ENCODE data around the gene PRRG4.
"Not testable (repeated sequence)": the region's sequence is repeated elsewhere in the genome, so short reads cannot be mapped to it uniquely, and the experiment has no call there.

The PRRG4 gene

DNA sequence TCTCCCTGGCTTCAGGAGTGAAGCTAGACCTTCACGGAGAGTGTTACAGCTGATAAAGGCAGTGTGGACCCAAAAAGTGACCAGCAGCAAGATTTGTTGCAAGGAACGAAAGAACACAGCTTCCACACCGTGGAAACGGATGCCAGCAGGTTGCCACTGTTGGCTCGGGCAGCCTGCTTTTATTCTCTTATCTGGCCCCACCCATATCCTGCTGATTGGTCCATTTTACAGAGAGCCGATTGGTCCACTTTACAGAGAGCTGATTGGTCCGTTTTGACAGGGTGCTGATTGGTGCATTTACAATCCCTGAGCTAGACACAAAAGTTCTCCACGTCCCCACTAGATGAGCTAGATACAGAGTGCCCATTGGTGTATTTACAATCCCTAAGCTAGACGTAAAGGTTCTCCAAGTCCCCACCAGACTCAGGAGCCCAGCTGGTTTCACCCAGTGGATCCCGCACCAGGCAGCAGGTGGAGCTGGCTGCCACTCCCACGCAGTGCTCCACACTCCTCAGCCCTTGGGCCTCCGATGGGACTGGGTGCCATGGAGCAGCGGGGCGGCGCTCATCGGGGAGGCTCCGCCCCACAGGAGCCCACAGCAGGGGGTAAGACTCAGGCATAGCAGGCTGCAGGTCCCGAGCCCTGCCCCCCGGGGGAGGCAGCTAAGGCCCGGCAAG, 58.1 kb downstream of the PRRG4 start:
- not testable (repeated sequence) for DNase-seq

- not testable (repeated sequence) for DNase-seq
Observed at GRCh38 chr11:32888384-32888710, 58.6 kb downstream of the PRRG4 start.

DNA sequence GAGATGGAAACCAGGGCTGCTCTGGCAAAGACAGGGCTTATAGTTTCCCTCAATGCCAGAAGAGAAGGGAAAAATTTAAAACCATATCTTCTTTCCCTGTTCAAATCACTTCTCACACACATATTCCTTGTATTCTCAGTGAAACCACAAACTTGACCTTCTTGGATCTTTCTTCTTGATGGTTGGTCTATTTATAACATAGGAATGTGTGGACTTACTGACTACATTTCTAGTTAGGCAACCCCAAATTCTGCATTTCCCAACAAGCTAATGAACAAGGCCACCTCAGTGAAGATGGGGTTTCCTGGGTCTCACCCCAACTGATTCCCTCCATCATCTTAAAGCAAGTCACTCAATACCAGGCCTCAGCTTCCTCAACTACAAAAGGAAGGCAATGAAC, 59.1 kb downstream of the PRRG4 start:
- no peak for DNase-seq

DNA sequence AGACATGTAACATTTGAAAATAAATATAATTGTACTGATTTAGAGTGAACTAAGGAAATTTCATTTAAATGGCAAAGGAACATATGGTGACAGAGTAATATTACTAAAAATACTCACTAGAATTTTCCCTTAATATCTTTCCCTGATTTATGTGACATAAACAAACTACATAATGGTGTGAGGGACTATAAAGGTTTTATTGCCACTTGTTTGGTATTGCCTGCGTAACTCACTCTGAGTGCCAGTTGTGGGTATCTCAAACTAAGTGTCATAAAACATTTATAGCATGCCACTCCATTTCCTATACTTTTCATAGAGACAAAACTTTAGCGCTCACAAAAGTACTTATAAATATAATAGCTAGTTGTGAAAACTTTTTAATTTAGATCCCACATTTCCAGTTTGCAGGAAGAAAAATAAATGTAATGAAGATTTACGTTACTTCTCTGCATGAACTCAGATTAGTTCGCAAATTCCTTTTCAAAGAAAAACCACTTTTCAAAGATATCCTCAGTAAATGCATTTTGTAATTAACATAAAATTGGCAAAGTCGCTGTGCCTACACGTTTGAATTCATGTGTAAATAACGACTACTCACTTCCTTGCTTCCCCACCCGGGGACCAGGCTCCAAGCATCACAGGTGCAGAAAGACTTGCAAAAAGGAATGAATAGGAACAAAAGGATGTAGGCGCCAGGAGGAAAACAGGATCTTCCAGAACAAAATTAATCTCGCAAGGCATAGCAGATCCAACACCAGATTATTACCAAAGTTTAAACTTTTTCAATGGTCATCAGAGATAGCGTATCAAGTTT, 61.3 kb downstream of the PRRG4 start:
- DNase-seq, result no peak

GRCh38 chr11:32891657-32892354, 62.1 kb downstream of the PRRG4 start:
- no peak for DNase-seq

- peak; percentile 71 for DNase-seq
Observed at GRCh38 chr11:32892355-32893092, 62.8 kb downstream of the PRRG4 start, which contains the start of gene QSER1. TSS of gene QSER1 (plus strand) at chr11:32892811. CDS start at chr11:32893126, 315 bp downstream.

- peak; percentile 56 for DNase-seq
Observed at GRCh38 chr11:32893093-32893342, 63.3 kb downstream of the PRRG4 start.

DNA sequence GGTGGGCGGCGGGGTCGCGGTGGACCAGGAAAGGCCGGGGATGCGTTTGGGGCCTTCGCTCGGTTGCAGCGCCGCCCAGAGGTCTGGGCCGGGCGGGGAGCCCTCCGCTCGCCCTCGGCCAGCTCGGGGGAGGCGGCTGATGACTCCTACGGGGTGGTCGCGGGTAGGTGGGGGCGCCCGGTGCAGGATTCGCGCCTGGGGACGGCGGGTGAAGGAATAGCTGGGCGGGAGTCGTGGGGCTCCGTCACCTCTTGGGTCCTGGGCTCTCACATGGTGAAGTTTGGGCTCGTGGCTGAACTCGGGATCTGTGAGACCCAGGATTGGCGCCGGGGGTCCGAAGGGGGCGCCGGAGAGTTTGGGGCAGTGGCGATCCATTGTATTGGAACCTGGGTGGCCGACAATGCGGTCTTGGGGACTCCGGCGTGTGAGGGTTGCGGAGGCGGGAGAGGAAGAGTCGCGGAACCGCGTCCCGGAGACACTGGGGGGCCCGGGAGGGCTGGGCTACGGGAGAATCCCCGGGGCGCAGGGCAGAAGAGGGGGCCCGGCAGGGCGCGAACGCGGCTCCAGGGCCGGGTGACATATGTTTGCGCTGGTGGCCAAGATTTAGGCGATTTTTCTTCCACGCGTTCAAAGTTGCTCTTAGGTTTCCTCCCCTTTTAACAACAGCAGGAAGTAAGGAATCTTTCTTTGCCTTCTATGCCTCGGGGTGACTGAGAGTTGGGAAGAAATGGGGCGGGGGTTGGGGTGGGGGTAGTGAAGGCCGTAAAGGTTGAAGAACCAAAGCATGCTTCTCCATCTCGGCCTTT, 63.8 kb downstream of the PRRG4 start:
- DNase-seq, result peak; percentile 29

GRCh38 chr11:32894149-32894827, 64.6 kb downstream of the PRRG4 start:
- no peak for DNase-seq

- no peak for DNase-seq
Observed at GRCh38 chr11:32894921-32895320, 65.2 kb downstream of the PRRG4 start.

GRCh38 chr11:32895471-32895870, 65.7 kb downstream of the PRRG4 start:
- no peak for DNase-seq

DNA sequence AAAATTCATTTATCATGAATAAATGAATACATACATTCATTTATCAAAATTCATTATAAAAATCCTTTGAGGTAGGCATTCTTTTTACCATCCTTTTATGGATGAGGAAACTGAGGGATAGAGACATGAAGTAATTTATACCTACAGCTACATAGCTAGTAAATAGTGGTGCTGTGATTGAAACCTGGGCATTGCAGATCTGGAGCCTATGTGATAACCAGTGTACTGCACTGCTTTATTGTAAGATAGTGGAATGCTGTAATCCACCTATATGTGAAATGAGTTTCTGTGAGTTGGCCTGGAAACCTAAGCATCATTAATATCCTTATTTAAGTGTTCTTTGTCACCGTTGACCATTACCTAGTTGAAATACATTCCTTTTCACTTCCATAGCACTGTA, 67.4 kb downstream of the PRRG4 start:
- DNase-seq, result no peak

DNA sequence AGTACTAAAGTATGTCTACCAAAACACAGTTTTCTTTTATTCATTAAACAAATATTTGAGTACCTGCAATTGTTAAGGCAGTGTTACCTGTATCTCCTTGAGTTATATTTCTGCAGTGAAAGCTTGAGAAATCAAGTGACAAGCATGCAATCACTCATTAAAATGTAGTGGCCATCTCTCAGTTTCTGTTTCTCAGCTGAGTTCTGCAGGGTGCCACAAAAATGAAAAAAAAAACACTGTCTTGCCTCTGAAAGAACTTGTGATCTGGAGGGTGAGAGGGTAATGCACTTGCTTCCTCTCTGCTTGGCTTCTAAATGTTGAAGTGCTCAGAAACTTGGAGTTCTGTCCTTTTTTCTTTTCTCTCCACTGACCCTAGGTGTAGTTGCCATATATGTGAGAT, 69.7 kb downstream of the PRRG4 start:
- DNase-seq, result no peak

GRCh38 chr11:32902089-32902665, 72.5 kb downstream of the PRRG4 start:
- no peak for DNase-seq

DNA sequence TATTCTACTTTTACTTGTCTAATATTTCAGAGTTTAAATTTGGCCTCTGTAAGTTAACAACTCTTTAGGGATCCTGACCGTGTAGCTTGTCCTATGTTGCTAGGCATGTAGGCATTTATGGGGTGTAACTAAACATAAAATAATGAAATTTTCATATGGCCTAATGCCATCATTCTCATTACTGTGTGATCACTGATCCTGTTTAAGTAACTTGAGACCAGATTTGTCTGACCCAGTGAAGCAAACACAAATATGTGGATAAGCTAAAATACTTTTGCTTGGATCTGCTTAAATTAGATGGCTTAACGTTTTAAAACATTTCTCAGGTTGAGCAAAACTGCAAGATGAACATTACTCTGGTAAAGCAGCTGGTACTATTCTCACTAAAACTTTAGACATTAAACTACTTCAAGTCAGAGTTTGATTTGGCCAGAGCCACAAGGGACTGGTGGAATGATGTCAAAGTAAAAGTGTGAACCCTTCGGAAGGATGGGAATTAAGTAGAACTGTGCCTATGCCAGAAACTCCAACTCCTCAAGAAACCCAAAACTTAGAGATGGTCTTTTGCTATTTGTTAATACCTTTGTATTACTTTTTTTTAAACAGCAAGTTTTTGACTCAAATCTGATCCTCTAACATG, 75.4 kb downstream of the PRRG4 start:
- no peak for DNase-seq

Data from activated CD8-positive, alpha-beta memory T cell treated with anti-CD3 and anti-CD28 coated beads, Interleukin-2, amount 50 U/mL, for 4 hours (primary cell).